ENCODE results near the gene WBP1. TPM values are rescaled to one million over a fixed set of nuclear protein-coding genes. Genes with fewer than 3 reads are reported as not detected.

WBP1 gene
- 10 to 100 TPM; 44.2 to 91.5 (median 47.0) TPM for total RNA-seq

DNA sequence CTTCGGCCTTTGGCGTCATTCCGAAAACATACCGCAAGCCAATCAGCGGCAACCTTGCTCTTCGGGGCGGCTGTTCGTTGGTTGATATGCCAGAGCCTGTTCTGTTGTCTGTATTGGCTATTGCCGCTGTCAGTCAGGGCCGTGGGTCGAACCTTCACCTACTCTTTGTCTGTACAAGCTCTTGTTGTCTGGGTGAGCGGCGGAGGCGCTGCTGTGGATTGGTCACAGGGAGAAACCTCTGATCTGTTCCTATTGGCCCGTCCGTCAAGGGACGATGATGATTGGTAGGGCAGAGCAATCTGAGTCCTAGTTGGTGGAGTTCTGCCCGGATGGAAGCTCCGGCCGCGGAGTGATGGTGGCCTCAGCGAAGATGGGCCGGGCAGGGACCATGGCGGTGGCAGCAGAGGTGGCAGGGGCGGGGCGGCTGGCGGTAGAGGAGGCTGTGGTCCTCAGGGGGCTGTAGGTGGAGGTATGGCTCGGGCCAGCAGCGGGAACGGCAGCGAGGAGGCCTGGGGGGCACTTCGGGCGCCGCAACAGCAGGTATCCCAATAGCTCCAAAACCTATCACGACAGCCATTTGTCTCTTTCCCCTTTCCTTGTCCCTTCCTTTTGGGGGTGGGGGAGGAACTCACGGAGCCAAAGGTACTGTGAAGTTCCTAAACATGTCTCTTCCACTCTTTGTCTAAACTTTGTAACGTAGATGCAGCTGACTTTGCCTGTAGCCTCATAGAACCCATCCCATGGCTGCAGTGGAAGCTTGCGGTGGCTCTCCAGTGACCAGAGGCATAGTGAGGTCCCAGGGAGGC lies at the start of gene WBP1:
Gene WBP1, plus strand, starts transcription at position 307 of the 806 bp plus-strand sequence. Its CDS starts 165 bp downstream, at position 472.
- H3K9me3 ChIP-seq: no peaks in the 10 kb centered on the region
- TF ChIP-seq EP300 (IDR thresholded peaks at IDR 0.05) (no peak), POLR2AphosphoS5 (IDR thresholded peaks at IDR 0.05) (peak; percentile 48), POLR2A (IDR thresholded peaks at IDR 0.05) (peak; percentile 33 to 52)
- TF ChIP-seq, protein P1, sequence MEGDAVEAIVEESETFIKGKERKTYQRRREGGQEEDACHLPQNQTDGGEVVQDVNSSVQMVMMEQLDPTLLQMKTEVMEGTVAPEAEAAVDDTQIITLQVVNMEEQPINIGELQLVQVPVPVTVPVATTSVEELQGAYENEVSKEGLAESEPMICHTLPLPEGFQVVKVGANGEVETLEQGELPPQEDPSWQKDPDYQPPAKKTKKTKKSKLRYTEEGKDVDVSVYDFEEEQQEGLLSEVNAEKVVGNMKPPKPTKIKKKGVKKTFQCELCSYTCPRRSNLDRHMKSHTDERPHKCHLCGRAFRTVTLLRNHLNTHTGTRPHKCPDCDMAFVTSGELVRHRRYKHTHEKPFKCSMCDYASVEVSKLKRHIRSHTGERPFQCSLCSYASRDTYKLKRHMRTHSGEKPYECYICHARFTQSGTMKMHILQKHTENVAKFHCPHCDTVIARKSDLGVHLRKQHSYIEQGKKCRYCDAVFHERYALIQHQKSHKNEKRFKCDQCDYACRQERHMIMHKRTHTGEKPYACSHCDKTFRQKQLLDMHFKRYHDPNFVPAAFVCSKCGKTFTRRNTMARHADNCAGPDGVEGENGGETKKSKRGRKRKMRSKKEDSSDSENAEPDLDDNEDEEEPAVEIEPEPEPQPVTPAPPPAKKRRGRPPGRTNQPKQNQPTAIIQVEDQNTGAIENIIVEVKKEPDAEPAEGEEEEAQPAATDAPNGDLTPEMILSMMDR (IDR thresholded peaks at IDR 0.05): no peak
- H3K4me3 ChIP-seq: peak within 1 kb of the TSS; percentile 67 to 79
- peaks cover 2 to 44% (median 29%) of the 10 kb centered on the region in 3 donors for H3K4me1 ChIP-seq
- peak within 1 kb of the TSS; percentile 80 to 98 (median 94) for H3K27ac ChIP-seq
- WGBS, 2 donors (ENCODE audit: low coverage in 1 of 2): 0% methylated on average over 2 to 6 of the region's 38 CpGs
- ATAC-seq: peak; percentile 96
- peaks cover 0 to 25% of the 10 kb centered on the region in 2 donors for H3K36me3 ChIP-seq
- no peaks in the 10 kb centered on the region for H3K27me3 ChIP-seq

DNA sequence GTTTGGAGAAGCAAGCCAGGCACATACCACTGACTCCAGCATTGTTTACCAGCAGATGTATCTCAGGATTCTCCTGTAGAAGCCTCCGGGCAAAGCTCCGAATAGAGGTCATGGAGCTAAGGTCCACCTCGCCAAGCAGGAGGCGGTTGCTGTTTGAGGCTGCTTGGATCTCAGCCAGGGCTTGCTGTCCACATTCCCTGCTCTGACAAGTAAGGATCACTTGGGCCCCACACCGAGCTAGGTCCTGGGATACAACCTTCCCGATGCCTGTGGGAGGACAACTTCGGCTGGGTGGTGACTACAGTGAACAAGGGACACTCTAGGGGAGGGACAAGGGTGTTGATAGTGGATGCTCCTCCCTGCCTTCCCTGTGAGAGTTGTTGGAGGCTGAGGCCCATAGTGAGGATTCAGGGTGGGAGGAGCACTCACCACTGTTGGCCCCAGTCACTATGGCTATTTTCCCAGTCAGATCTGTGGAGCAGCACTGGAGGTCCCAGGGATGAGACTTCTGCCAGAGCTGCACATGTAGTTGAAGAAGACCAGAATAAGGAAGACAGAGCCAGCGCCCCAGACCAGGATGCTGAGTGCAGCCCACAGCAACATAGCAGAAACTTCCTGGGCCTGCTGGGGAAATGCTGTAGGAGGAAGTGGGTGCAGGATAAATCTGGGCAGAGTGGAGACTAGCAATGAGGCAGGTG lies 45.1 kb upstream of the WBP1 start:
- Histone ChIP-seq H3K4me1 (peaks cover 0 to 30% (median 9%) of the 10 kb centered on the region in 3 donors), H3K36me3 (no peaks in the 10 kb centered on the region), H3K27me3 (no peaks in the 10 kb centered on the region), H3K4me3 (no peak overlapping the region), H3K9me3 (no peaks in the 10 kb centered on the region), H3K27ac (no peak overlapping the region)
- no peak for ATAC-seq
- TF ChIP-seq, protein P1 (IDR thresholded peaks at IDR 0.05): no peak
- TF ChIP-seq POLR2AphosphoS5 (IDR thresholded peaks at IDR 0.05) (no peak), EP300 (IDR thresholded peaks at IDR 0.05) (no peak), POLR2A (IDR thresholded peaks at IDR 0.05) (no peak)
- WGBS, 2 donors (ENCODE audit: low coverage in 1 of 2): 54% methylated on average over 8 of the region's 8 CpGs; no CpG with 5 or more reads in 1 of the 2 donors

DNA sequence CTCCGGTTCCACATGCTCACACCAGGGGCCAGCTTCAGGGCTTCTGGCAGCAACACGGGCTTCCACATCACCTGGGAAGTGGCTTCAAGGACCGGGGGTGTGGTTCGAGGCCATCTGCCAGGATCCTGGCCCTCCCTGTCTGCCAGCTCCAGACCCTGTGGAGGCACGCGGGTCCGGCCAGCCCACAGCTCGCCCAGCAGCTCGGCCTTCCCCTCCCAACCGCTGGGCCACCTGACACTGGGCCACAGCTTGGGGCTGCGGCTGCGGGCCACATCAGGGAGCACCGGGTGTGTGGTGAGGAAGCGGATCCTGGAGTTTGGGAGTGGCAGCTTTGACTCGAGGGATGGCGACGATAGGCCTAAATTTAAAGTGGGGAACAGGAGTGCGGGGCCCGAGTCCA lies 43.8 kb upstream of the WBP1 start:
- H3K4me1 ChIP-seq: peaks cover 0 to 37% (median 9%) of the 10 kb centered on the region in 3 donors
- 100% methylated on average over 1 of the region's 19 CpGs; no CpG with 5 or more reads in 1 of the 2 donors for WGBS, 2 donors (ENCODE audit: low coverage in 1 of 2)
- H3K9me3 ChIP-seq: no peaks in the 10 kb centered on the region
- H3K27me3 ChIP-seq: no peaks in the 10 kb centered on the region
- H3K27ac ChIP-seq: peak overlapping the region in 3 of 4 donors; percentile 54 to 68 (median 59)
- H3K4me3 ChIP-seq: peak overlapping the region; percentile 36 to 61
- TF ChIP-seq POLR2AphosphoS5 (IDR thresholded peaks at IDR 0.05): no peak
- TF ChIP-seq, protein P1 (IDR thresholded peaks at IDR 0.05): no peak
- TF ChIP-seq POLR2A (IDR thresholded peaks at IDR 0.05): no peak
- no peak for TF ChIP-seq EP300 (IDR thresholded peaks at IDR 0.05)
- H3K36me3 ChIP-seq: no peaks in the 10 kb centered on the region
- no peak for ATAC-seq

DNA sequence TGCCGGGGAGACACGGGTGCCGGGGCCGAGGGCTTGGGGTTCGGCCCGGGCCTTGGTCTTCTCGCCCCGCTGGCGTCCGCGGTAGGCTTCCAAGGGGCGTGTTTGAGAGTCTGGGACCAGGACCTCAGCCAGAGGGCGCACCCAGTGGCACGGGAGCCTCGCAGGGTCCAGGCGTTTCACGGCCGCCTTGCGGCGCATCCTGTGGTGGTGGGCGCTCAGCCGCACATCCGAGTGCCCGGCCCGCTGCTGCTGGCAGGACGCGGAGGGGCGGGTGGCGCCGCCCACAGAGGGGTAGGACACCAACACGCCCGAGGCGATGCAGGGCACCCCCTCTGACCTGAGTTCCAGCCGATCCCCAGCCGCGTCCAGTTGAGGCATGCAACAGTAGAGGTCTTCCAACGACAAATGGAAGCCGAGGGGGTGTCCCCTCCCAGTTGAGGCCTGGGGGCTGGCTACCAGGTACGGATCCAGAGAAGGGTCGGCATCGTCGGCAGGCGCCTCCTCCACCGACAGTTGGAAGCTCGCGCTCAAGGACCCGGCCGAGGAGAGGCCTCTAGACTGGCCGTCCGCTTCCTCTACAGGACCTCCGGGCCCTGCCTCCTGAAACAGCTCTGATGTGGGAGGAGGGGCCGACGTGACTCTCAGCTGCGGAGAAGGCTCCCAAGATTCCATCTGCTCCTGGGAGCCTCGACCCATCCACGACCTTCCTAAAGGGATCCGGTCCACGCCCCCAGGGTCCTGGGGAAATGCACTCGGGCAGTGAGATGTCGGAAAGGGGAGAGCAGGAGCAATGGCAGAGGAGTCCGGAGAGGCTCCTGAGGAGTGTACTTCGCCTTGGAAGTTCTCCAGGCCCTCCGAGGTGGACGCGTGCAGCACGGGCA lies 43.1 kb upstream of the WBP1 start:
- WGBS, 2 donors (ENCODE audit: low coverage in 1 of 2): 3% methylated on average over 10 of the region's 66 CpGs; no CpG with 5 or more reads in 1 of the 2 donors
- ATAC-seq: peak; percentile 79

More for the DNA sequence above, 43.1 kb upstream of the WBP1 start:
- Histone ChIP-seq H3K9me3 (no peaks in the 10 kb centered on the region), H3K36me3 (no peaks in the 10 kb centered on the region), H3K27me3 (no peaks in the 10 kb centered on the region), H3K4me1 (peaks cover 0 to 37% (median 9%) of the 10 kb centered on the region in 3 donors), H3K4me3 (peak overlapping the region; percentile 36 to 61), H3K27ac (peak overlapping the region in 3 of 4 donors; percentile 54 to 68 (median 59))
- TF ChIP-seq EP300 (IDR thresholded peaks at IDR 0.05): no peak
- TF ChIP-seq POLR2AphosphoS5 (IDR thresholded peaks at IDR 0.05): no peak
- TF ChIP-seq POLR2A (IDR thresholded peaks at IDR 0.05): no peak
- TF ChIP-seq, protein P1 (IDR thresholded peaks at IDR 0.05): peak in 3 of 4 experiments; percentile 1 to 72 (median 34)
